GM23248 (cell line): ENCODE measurements around the gene SELENOH. TPM values are rescaled to one million over a fixed set of nuclear protein-coding genes. Genes with fewer than 3 reads are reported as not detected.

Source experiments
- DNase-seq: peaks from one replicate; pipeline ENCODE4 v3.0.0-alpha.2; 2015
- H2AFZ ChIP-seq: fragments of 200-600 bp; sonication (generic); 2 replicates; pipeline ENCODE4 v1.6.1; 2016; ENCODE audit warnings: antibody characterized with exemption
- H3F3A ChIP-seq: fragments of 200-600 bp; sonication (generic); 2 replicates; pipeline ENCODE4 v1.6.1; 2016; ENCODE audit warnings: mild to moderate bottlenecking, antibody characterized with exemption, mixed run types; ENCODE audit not compliant: insufficient read depth
- H3K27ac ChIP-seq: fragments of 200-600 bp; sonication (generic); 2 replicates; pipeline ENCODE4 v1.5.1; 2016; ENCODE audit warnings: mild to moderate bottlenecking
- H3K27me3 ChIP-seq: fragments of 200-600 bp; sonication (generic); replicated peaks from 2 replicates; pipeline ENCODE4 v1.6.1; 2016; ENCODE audit warnings: mild to moderate bottlenecking; ENCODE audit not compliant: insufficient read depth
- H3K36me3 ChIP-seq: fragments of 200-600 bp; sonication (generic); 2 replicates; pipeline ENCODE4 v1.6.1; 2016; ENCODE audit warnings: low read depth, mild to moderate bottlenecking
- H3K4me1 ChIP-seq: fragments of 200-600 bp; sonication (generic); 2 replicates; pipeline ENCODE4 v1.6.1; 2016; ENCODE audit warnings: mild to moderate bottlenecking; ENCODE audit not compliant: insufficient read depth
- H3K4me2 ChIP-seq: fragments of 200-600 bp; sonication (generic); one replicate; pipeline ENCODE4 v1.6.1; 2016; ENCODE audit warnings: mild to moderate bottlenecking; ENCODE audit not compliant: unreplicated experiment
- H3K4me3 ChIP-seq: fragments of 200-600 bp; sonication (generic); 2 replicates; pipeline ENCODE4 v1.5.1; 2016; ENCODE audit warnings: mild to moderate bottlenecking
- H3K79me2 ChIP-seq: fragments of 200-600 bp; sonication (generic); 2 replicates; pipeline ENCODE4 v1.6.1; 2016; ENCODE audit warnings: mild to moderate bottlenecking; ENCODE audit not compliant: insufficient read depth
- H3K9ac ChIP-seq: fragments of 200-600 bp; sonication (generic); 2 replicates; pipeline ENCODE4 v1.6.1; 2016; ENCODE audit warnings: mild to moderate bottlenecking
- H3K9me2 ChIP-seq: fragments of 200-600 bp; sonication (generic); 2 replicates; pipeline ENCODE4 v1.6.1; 2016; ENCODE audit warnings: mixed run types, mild to moderate bottlenecking, moderate library complexity; ENCODE audit not compliant: insufficient read depth
- H3K9me3 ChIP-seq: fragments of 200-600 bp; sonication (generic); one replicate; pipeline ENCODE4 v1.6.1; 2017; ENCODE audit warnings: low read depth
- H4K20me1 ChIP-seq: fragments of 200-600 bp; sonication (generic); 2 replicates; pipeline ENCODE4 v1.6.0; 2016; ENCODE audit not compliant: insufficient read depth
- EZH2 ChIP-seq: fragments of 200-600 bp; sonication (generic); IDR thresholded peaks from 2 replicates; pipeline ENCODE4 v1.6.1; 2018; ENCODE audit warnings: antibody characterized with exemption, mild to moderate bottlenecking; ENCODE audit not compliant: insufficient read depth, poor library complexity, severe bottlenecking
- EZH2phosphoT487 ChIP-seq: fragments of 200-600 bp; sonication (generic); IDR thresholded peaks from 2 replicates; pipeline ENCODE4 v1.6.1; 2018; ENCODE audit warnings: antibody characterized with exemption, moderate library complexity, mild to moderate bottlenecking, low read depth; ENCODE audit not compliant: insufficient read depth
- WGBS, 2 experiments: methylation state at CpG; one replicate each; pipeline ENCODE4 v1.1.6; 2015 to 2017; ENCODE audit warnings: low lambda C conversion rate in 2 of 2, low coverage in 1 of 2; ENCODE audit errors: missing lambda C conversion rate in 2 of 2; 5-methylcytosine and 5-hydroxymethylcytosine counted together
- in situ Hi-C: fragments of 300-500 bp; cut with MboI; formaldehyde crosslinking; loops from 2 replicates; pipeline ENCODE4 v1.15.0; 2020
- polyA plus RNA-seq: library from polyadenylated mRNA; unstranded; fragments of >200 nt; fragmentation: Nextera tagmentation; extraction: Ambion mirVana; gene quantifications from 2 replicates; pipeline ENCODE4 v1.2.1, GENCODE V29; 2016
- total RNA-seq: library from RNA; depleted of rRNA; stranded (reverse); fragments of >200 nt; shearing (Covaris generic); gene quantifications from 2 replicates; pipeline ENCODE4 v1.2.3, GENCODE V29; 2014

SELENOH gene
- total and polyA plus RNA-seq, 2 experiments from 2014 or later: 123 to 184 TPM

GRCh38 chr11:57776577-57777210, 35.4 kb downstream of the SELENOH start:
- H3K79me2 ChIP-seq: peaks cover 97% of the 10 kb centered on the region
- no peaks in the 10 kb centered on the region for H3K27me3 ChIP-seq
- no peak overlapping the region for H2AFZ ChIP-seq
- in situ Hi-C loops: no loop called here
- H3K4me3 ChIP-seq: no peak overlapping the region
- no peak for DNase-seq
- H3K9ac ChIP-seq: 0 out of 2 replicates have a peak overlapping the region, but pooled peaks have one; percentile 79
- peaks cover 41% of the 10 kb centered on the region; the same call in 1 of the 2 replicates for H4K20me1 ChIP-seq
- TF ChIP-seq EZH2 (no peak), EZH2phosphoT487 (no peak)
- 71 to 76% methylated on average over 2 of the region's 2 CpGs for WGBS, 2 experiments
- peaks cover 58% of the 10 kb centered on the region for H3F3A ChIP-seq
- H3K9me2 ChIP-seq: no peaks in the 10 kb centered on the region
- peaks cover 61% of the 10 kb centered on the region for H3K4me1 ChIP-seq
- peak overlapping the region; percentile 87 for H3K4me2 ChIP-seq
- H3K36me3 ChIP-seq: 0 out of 2 replicates have a peak, but pooled peaks cover 3% of the 10 kb centered on the region
- H3K9me3 ChIP-seq: no peaks in the 10 kb centered on the region
- peak overlapping the region; percentile 93 for H3K27ac ChIP-seq

- H3K9me3 ChIP-seq: no peaks in the 10 kb centered on the region
- peak overlapping the region; percentile 58 for H3K4me3 ChIP-seq
- no peaks in the 10 kb centered on the region for H3K27me3 ChIP-seq
- H3K4me2 ChIP-seq: peak overlapping the region; percentile 87
- H3K9me2 ChIP-seq: no peaks in the 10 kb centered on the region
- 47 to 51% methylated on average over 3 of the region's 3 CpGs for WGBS, 2 experiments
- H3F3A ChIP-seq: peaks cover 60% of the 10 kb centered on the region
- in situ Hi-C loops: no loop called here
- H3K79me2 ChIP-seq: peaks cover 97% of the 10 kb centered on the region
- peaks cover 39% of the 10 kb centered on the region; the same call in 1 of the 2 replicates for H4K20me1 ChIP-seq
- no peak overlapping the region for H2AFZ ChIP-seq
- H3K4me1 ChIP-seq: peaks cover 55% of the 10 kb centered on the region
- H3K9ac ChIP-seq: peak overlapping the region; percentile 79
- DNase-seq: no peak
- 0 out of 2 replicates have a peak, but pooled peaks cover 3% of the 10 kb centered on the region for H3K36me3 ChIP-seq
- peak overlapping the region; percentile 93 for H3K27ac ChIP-seq
- TF ChIP-seq EZH2phosphoT487 (no peak), EZH2 (no peak)
These were observed 36.7 kb downstream of the SELENOH start for GRCh38 chr11:57777969-57778317.

- Histone ChIP-seq H3K4me2 (peak overlapping the region; percentile 87), H3K9me2 (no peaks in the 10 kb centered on the region), H3K79me2 (peaks cover 97% of the 10 kb centered on the region), H4K20me1 (peaks cover 35% of the 10 kb centered on the region; the same call in 1 of the 2 replicates), H3F3A (peaks cover 60% of the 10 kb centered on the region), H2AFZ (no peak overlapping the region), H3K4me3 (peak overlapping the region; percentile 58), H3K27ac (peak overlapping the region; percentile 93), H3K4me1 (peaks cover 55% of the 10 kb centered on the region), H3K36me3 (0 out of 2 replicates have a peak, but pooled peaks cover 3% of the 10 kb centered on the region), H3K9me3 (no peaks in the 10 kb centered on the region), H3K27me3 (no peaks in the 10 kb centered on the region), H3K9ac (peak overlapping the region; percentile 79)
- in situ Hi-C loops: no loop called here
- 0 to 4% methylated on average over 6 of the region's 6 CpGs for WGBS, 2 experiments
- TF ChIP-seq EZH2: no peak
- TF ChIP-seq EZH2phosphoT487: no peak
- DNase-seq: peak; percentile 92
These were observed 37.2 kb downstream of the SELENOH start for GRCh38 chr11:57778318-57779037.

- Histone ChIP-seq H3K9me2 (no peaks in the 10 kb centered on the region), H3F3A (peaks cover 60% of the 10 kb centered on the region), H3K4me2 (peak overlapping the region; percentile 87), H3K9me3 (no peaks in the 10 kb centered on the region), H2AFZ (no peak overlapping the region), H3K36me3 (0 out of 2 replicates have a peak, but pooled peaks cover 3% of the 10 kb centered on the region), H4K20me1 (peaks cover 30% of the 10 kb centered on the region; the same call in 1 of the 2 replicates), H3K79me2 (peaks cover 97% of the 10 kb centered on the region), H3K4me1 (peaks cover 51% of the 10 kb centered on the region), H3K27ac (peak overlapping the region; percentile 93), H3K27me3 (no peaks in the 10 kb centered on the region), H3K9ac (peak overlapping the region; percentile 79), H3K4me3 (peak overlapping the region; percentile 58)
- 23 to 35% methylated on average over 1 of the region's 1 CpG for WGBS, 2 experiments
- in situ Hi-C loops: no loop called here
- TF ChIP-seq EZH2phosphoT487 (no peak), EZH2 (no peak)
- peak; percentile 76 for DNase-seq
These were observed 38.0 kb downstream of the SELENOH start for GRCh38 chr11:57779276-57779675.
